Measurements from ENCODE around the gene APOE. TPM values are rescaled to one million over a fixed set of nuclear protein-coding genes. Genes with fewer than 3 reads are reported as not detected.

The APOE gene
- total and polyA plus RNA-seq, 2 of the 8 experiments (the other 6 are each of a cell fraction or from before 2014, with no cell fraction given), result 629 to 1,258 TPM

DNA sequence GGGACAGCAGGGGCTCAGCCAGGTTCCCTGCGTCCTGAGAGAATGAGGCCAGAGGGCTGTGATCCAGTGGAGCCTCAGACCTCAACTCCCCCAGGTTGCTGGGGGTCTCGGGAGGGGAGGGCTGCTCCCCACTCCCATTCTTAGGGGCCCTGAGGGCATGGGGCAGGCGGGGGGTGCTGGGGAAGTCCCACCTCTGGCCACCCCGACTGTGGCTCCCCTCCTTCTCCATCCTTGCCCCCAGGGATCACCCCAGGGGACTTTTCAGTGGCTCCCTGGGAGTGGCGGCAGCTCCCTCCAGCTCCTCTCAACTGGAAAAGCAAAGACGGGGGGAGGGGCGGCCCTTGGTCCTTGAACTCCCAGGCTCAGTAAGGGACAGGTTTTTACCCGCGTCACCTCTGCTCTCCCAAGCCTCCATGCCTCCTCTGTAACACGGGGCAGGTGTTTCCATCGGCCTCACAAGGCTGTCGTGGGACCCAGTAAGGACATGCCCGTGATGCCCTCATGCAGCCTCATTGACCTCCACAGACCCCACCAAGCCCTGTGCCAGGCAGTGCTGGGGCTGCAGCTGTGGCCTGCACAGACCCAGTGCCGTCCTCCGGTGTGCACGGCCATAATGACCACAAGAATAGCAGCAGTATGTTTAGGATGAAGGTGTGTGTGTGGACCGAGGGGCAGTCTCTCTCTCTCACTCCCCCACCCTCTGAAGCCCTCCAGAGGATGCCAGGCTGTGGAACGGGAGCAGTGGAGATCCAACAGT, 26.1 kb upstream of the APOE start:
- peak overlapping the region in 1 of 4 experiments; percentile 41; a peak in 2 of 7 replicates for H3K9ac ChIP-seq (replicated peaks in 1 of 4; ENCODE audit: extremely low read depth in 1 of 4, low read depth in 3 of 4, low read length in 3 of 4)

More for the DNA sequence above, 26.1 kb upstream of the APOE start:
- CTCF ChIA-PET (ENCODE audit: partially characterized antibody), result no interaction called here
- no peaks in the 10 kb centered on the region for H3K23me2 ChIP-seq (ENCODE audit: low read depth, low read length)
- peaks cover 6 to 15% of the 10 kb centered on the region in 2 experiments for H4K20me1 ChIP-seq (replicated peaks in 1 of 2; ENCODE audit: control insufficient read depth in 1 of 2, insufficient read depth in 2 of 2, low read length in 2 of 2)
- no peak overlapping the region for H3K23ac ChIP-seq (ENCODE audit: insufficient read length)
- no peak overlapping the region; the same call in 1 of the 2 replicates for H4K8ac ChIP-seq (ENCODE audit: extremely low read depth, insufficient read depth, low read length)
- H3K14ac ChIP-seq (ENCODE audit: insufficient read length), result no peak overlapping the region
- FAIRE-seq (no peak), DNase-seq (ENCODE audit: low read depth in 1 of 2, low spot score in 2 of 2) (no peak)
- H3K79me2 ChIP-seq (ENCODE audit: control insufficient read depth in 1 of 2, insufficient read depth in 2 of 2, low read length in 2 of 2), result no peaks in the 10 kb centered on the region; a peak in 1 of 4 replicates
- H2BK120ac ChIP-seq (replicated peaks; ENCODE audit: low read depth, low read length), result no peak overlapping the region
- 87% methylated on average over 13 of the region's 18 CpGs; no CpG with 5 or more reads in 1 of the 2 experiments for WGBS, 2 experiments (ENCODE audit: extremely low coverage in 1 of 2, insufficient coverage in 1 of 2, insufficient read length in 1 of 2, insufficient replicate concordance in 2 of 2, low coverage in 1 of 2, low lambda C conversion rate in 2 of 2, missing lambda C conversion rate in 1 of 2)
- H2BK20ac ChIP-seq (ENCODE audit: low read length), result no peak overlapping the region
- H2AFZ ChIP-seq (ENCODE audit: low read length), result no peak overlapping the region
- H3K79me1 ChIP-seq (ENCODE audit: low read depth, low read length), result no peaks in the 10 kb centered on the region
- H2BK5ac ChIP-seq (ENCODE audit: low read depth, low read length), result peak overlapping the region; percentile 81
- no peaks in the 10 kb centered on the region for H3K9me3 ChIP-seq (ENCODE audit: insufficient read depth in 2 of 2, low read depth in 1 of 2, low read length in 1 of 2)
- no peak overlapping the region; the same call in 1 of the 2 replicates for H3K18ac ChIP-seq (ENCODE audit: extremely low read depth, low read length)
- no peak overlapping the region for H3K4me3 ChIP-seq (ENCODE audit: extremely low read depth in 1 of 4, insufficient read depth in 2 of 4, low read depth in 3 of 4, low read length in 4 of 4)
- H3K27ac ChIP-seq (ENCODE audit: low read depth, low read length), result no peak overlapping the region
- POLR2A ChIA-PET (ENCODE audit: partially characterized antibody), result interaction anchor here (1.5 to 13.6 kb wide), 4 partner anchors 8 to 31 kb away, joined by 3 to 109 read pairs (median 42); partner anchors contain the start of genes NECTIN2 and TOMM40
- TF ChIP-seq, protein P1, sequence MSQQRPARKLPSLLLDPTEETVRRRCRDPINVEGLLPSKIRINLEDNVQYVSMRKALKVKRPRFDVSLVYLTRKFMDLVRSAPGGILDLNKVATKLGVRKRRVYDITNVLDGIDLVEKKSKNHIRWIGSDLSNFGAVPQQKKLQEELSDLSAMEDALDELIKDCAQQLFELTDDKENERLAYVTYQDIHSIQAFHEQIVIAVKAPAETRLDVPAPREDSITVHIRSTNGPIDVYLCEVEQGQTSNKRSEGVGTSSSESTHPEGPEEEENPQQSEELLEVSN (IDR thresholded peaks at IDR 0.05), result no peak
- TF ChIP-seq POLR2AphosphoS5 (IDR thresholded peaks at IDR 0.05; ENCODE audit: low read depth, low read length) (peak; percentile 38; the same call in 1 of the 2 replicates), SIN3A (conservative IDR thresholded peaks at IDR 0.05 in 1 of 2, IDR thresholded peaks at IDR 0.05 in 1 of 2; ENCODE audit: low read depth in 1 of 2, low read length in 2 of 2) (no peak)
- H2AK5ac ChIP-seq (ENCODE audit: low read depth, low read length), result peak overlapping the region; percentile 90; the same call in 1 of the 2 replicates
- no peak overlapping the region for H2BK15ac ChIP-seq (ENCODE audit: low read length)
- H3K27me3 ChIP-seq (replicated peaks in 1 of 4; ENCODE audit: control insufficient read depth in 3 of 4, extremely low read depth in 1 of 4, insufficient read depth in 3 of 4, low read length in 3 of 4), result no peaks in the 10 kb centered on the region
- no peak overlapping the region for H4K5ac ChIP-seq (ENCODE audit: insufficient read length, low read depth, low read length)
- H2BK12ac ChIP-seq (ENCODE audit: low read depth, low read length), result 0 out of 2 replicates have a peak overlapping the region, but pooled peaks have one; percentile 39
- H3K4ac ChIP-seq (replicated peaks; ENCODE audit: insufficient read length, low read depth, low read length), result no peak overlapping the region
- no peak overlapping the region for H3K56ac ChIP-seq (replicated peaks; ENCODE audit: insufficient read length, low read depth, low read length)
- H3K4me1 ChIP-seq (replicated peaks in 1 of 4; ENCODE audit: control insufficient read depth in 3 of 4, insufficient read depth in 4 of 4, low read length in 3 of 4), result peaks cover 0 to 22% (median 3%) of the 10 kb centered on the region in 4 experiments; a peak in 5 of 7 replicates
- no peak overlapping the region for H4K91ac ChIP-seq (replicated peaks; ENCODE audit: insufficient read length, low read length)
- H3K4me2 ChIP-seq (ENCODE audit: insufficient read depth in 1 of 2, low read depth in 2 of 2, low read length in 2 of 2), result no peak overlapping the region
- H3K36me3 ChIP-seq (ENCODE audit: control insufficient read depth in 2 of 4, insufficient read depth in 4 of 4, low read length in 3 of 4), result peaks cover 23 to 66% (median 36%) of the 10 kb centered on the region in 4 experiments

Data from H1 (cell line).